ENCODE data around the gene PDCD6IP. TPM values are rescaled to one million over a fixed set of nuclear protein-coding genes. Genes with fewer than 3 reads are reported as not detected.

The PDCD6IP gene
- total and polyA plus RNA-seq, 10 donors = 30.5 to 265 (median 175) TPM

DNA sequence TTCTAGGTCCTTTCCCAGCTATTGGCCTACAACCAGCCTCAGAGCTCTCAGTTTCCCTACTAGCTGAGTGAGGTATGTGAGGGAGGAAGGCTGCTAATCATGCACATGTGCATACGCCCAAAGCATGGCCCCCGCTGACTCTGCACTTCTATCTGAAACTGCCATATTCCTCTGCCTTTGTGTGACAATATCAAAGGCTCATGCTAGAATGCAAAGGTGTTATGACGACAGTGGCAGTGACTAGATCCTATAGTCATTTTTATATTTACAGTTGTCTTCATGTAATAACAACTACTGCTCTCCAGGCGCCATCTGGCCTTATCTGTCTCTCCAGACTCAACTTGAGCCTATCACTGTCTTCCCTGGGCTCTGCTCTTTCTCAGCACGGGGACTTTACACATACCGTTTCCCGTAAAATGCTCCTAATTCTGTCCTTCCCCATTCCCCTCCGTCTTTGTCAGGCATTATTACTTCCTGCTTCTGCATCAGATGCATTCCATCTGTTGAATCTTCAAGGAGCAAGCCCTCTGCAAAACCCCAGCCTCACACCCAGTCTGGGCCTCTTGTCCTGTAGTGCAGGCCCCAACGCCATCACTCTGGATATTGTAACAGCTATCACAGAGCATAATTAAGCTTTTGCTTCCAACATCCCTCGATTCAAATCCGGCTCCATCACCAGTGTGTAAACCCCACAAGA is 102.5 kb downstream of the PDCD6IP start:
- H3K27ac ChIP-seq = no peak overlapping the region
- H3K36me3 ChIP-seq = no peaks in the 10 kb centered on the region
- no peaks in the 10 kb centered on the region for H3K9me3 ChIP-seq
- no peak for DNase-seq
- H3K4me1 ChIP-seq = no peaks in the 10 kb centered on the region
- TF ChIP-seq POLR2AphosphoS5 (IDR thresholded peaks at IDR 0.05) (no peak), POLR2A (IDR thresholded peaks at IDR 0.05) (no peak)
- TF ChIP-seq, protein P1, sequence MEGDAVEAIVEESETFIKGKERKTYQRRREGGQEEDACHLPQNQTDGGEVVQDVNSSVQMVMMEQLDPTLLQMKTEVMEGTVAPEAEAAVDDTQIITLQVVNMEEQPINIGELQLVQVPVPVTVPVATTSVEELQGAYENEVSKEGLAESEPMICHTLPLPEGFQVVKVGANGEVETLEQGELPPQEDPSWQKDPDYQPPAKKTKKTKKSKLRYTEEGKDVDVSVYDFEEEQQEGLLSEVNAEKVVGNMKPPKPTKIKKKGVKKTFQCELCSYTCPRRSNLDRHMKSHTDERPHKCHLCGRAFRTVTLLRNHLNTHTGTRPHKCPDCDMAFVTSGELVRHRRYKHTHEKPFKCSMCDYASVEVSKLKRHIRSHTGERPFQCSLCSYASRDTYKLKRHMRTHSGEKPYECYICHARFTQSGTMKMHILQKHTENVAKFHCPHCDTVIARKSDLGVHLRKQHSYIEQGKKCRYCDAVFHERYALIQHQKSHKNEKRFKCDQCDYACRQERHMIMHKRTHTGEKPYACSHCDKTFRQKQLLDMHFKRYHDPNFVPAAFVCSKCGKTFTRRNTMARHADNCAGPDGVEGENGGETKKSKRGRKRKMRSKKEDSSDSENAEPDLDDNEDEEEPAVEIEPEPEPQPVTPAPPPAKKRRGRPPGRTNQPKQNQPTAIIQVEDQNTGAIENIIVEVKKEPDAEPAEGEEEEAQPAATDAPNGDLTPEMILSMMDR (IDR thresholded peaks at IDR 0.05 in 8 of 11, conservative IDR thresholded peaks at IDR 0.05 in 3 of 11) = no peak
- intact Hi-C loops (cut with DNase I; ENCODE audit: low total_unique reads) = no loop called here
- H3K4me3 ChIP-seq = no peak overlapping the region
- no peaks in the 10 kb centered on the region for H3K27me3 ChIP-seq (replicated peaks in 1 of 7)
- 74 to 80% (median 76%) methylated on average over 11 of the region's 11 CpGs for WGBS, 5 donors

DNA sequence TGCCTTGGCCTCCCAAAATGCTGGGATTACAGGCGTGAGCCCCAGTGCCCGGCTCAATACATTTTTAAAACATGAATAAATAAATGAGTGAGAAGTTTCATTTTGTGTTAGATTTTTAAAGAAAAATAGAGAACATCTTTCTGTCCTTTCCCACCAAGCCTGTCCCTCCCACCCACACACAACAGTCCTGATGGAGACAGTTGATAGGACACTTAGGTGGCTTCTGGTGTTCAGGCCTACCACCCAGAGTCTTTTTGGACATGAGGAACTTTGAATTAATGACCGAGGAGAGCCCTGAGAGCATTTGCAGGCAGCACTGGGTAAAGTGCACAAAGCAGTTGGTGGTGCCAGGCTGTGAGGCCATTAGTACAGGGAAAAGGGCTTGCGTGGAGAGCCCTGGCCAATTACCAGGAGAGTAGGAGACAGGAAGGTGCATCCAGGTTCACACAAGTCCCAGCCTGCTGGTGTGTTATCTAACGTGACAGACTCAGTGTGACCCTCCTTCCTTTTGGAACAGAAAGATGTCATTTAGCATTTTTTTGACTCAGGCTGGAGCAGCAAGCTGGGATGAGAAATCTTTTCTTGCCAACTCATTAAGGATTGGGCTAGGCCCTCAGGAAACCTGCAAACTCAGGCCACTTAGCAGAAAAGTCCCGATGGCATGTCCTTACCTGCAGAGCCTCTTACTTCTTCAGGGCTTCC is 103.6 kb downstream of the PDCD6IP start:
- no peak for TF ChIP-seq POLR2AphosphoS5 (IDR thresholded peaks at IDR 0.05)
- TF ChIP-seq, protein P1 (IDR thresholded peaks at IDR 0.05 in 8 of 11, conservative IDR thresholded peaks at IDR 0.05 in 3 of 11) = no peak
- TF ChIP-seq POLR2A (IDR thresholded peaks at IDR 0.05) = no peak
- H3K36me3 ChIP-seq = no peaks in the 10 kb centered on the region
- no peaks in the 10 kb centered on the region for H3K27me3 ChIP-seq (replicated peaks in 1 of 7)
- no peaks in the 10 kb centered on the region for H3K4me1 ChIP-seq
- no peak overlapping the region for H3K27ac ChIP-seq
- intact Hi-C loops (cut with DNase I; ENCODE audit: low total_unique reads) = no loop called here
- DNase-seq = no peak
- 74 to 91% (median 86%) methylated on average over 6 of the region's 6 CpGs for WGBS, 5 donors
- H3K9me3 ChIP-seq = no peaks in the 10 kb centered on the region
- H3K4me3 ChIP-seq = no peak overlapping the region

DNA sequence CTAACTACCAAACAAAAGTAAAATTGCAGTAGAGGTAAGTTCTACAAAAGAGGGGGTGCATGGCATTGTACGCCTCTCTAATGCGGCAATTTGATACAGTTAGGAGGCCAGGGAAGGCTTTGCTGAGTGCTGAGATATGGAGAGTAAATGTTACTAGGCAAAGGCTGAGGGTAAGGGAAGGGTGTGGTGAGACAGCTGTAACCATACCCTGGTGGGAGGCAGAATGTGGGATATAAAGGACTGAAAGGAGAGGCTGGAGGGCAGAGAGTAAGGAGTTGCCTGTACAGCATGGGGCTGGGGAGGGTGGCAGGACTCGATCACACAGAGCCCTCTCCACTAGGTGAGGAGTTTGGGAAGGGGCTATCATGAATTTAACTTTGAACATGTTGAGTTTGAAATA is 106.3 kb downstream of the PDCD6IP start:
- Histone ChIP-seq H3K9me3 (no peaks in the 10 kb centered on the region), H3K36me3 (no peaks in the 10 kb centered on the region), H3K4me1 (no peaks in the 10 kb centered on the region), H3K27me3 (replicated peaks in 1 of 7) (no peaks in the 10 kb centered on the region), H3K27ac (no peak overlapping the region), H3K4me3 (no peak overlapping the region)
- no peak for TF ChIP-seq POLR2A (IDR thresholded peaks at IDR 0.05)
- TF ChIP-seq, protein P1 (IDR thresholded peaks at IDR 0.05 in 8 of 11, conservative IDR thresholded peaks at IDR 0.05 in 3 of 11) = no peak
- no peak for TF ChIP-seq POLR2AphosphoS5 (IDR thresholded peaks at IDR 0.05)
- intact Hi-C loops (cut with DNase I; ENCODE audit: low total_unique reads) = no loop called here
- no peak for DNase-seq
- 85 to 98% (median 96%) methylated on average over 3 of the region's 3 CpGs for WGBS, 5 donors

DNA sequence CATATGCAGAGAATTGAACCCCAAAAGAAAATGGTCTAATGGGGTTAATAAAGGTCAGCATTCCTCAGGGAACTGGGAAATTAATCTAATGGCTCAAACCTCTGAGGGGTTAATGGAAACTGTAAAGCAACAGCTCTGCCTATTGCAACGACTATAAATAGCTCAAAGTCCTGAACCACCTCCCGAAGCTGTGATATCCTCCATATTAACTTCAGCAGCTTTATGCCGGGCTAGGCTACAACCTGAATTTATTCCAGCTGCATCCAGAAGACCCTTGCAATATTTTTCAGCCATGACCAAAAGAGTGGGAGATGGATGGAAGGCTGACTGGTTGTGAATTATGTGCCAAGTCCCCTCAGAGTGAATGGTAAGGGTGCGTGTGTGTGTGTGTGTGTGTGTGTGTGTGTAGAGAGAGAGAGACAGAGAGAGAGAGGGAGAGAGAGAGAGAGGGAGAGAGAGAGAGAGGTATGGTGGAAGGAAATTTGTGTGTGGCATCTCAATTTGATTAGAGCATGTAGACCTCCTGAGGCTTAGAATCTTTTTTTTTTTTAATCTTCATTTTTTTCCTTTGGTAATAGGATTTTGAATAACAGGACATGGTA is 109.9 kb downstream of the PDCD6IP start:
- TF ChIP-seq, protein P1 (IDR thresholded peaks at IDR 0.05 in 8 of 11, conservative IDR thresholded peaks at IDR 0.05 in 3 of 11) = no peak
- TF ChIP-seq POLR2A (IDR thresholded peaks at IDR 0.05) (no peak), POLR2AphosphoS5 (IDR thresholded peaks at IDR 0.05) (no peak)
- no peaks in the 10 kb centered on the region for H3K27me3 ChIP-seq (replicated peaks in 1 of 7)
- no peak overlapping the region for H3K4me3 ChIP-seq
- no peak for DNase-seq
- WGBS, 5 donors = 57 to 78% (median 72%) methylated on average over 4 of the region's 4 CpGs
- intact Hi-C loops (cut with DNase I; ENCODE audit: low total_unique reads) = no loop called here
- no peaks in the 10 kb centered on the region for H3K9me3 ChIP-seq
- no peaks in the 10 kb centered on the region for H3K4me1 ChIP-seq
- no peaks in the 10 kb centered on the region for H3K36me3 ChIP-seq
- H3K27ac ChIP-seq = no peak overlapping the region
